Esophagus squamous epithelium (tissue), 5 donors: ENCODE results near the gene UBAP2L. TPM values are rescaled to one million over a fixed set of nuclear protein-coding genes. Genes with fewer than 3 reads are reported as not detected.
"Not testable (repeated sequence)": the region's sequence is repeated elsewhere in the genome, so short reads cannot be mapped to it uniquely, and the experiment has no call there.

Source experiments
- DNase-seq: peaks from one replicate; lab custom pipeline; 2025; lab: John Stamatoyannopoulos, UW
- H3K27ac ChIP-seq, 4 donors: fragments of 200-600 bp; sonication (generic); one replicate each; pipeline ENCODE4 v1.5.1; 2016 to 2019; ENCODE audit warnings: mild to moderate bottlenecking in 1 of 4
- H3K27me3 ChIP-seq, 4 donors: fragments of 200-600 bp; sonication (generic); 1 replicate in 3 of 4; 2 replicates in 1 of 4; pipeline versions ENCODE4 v1.5.1 to v1.6.0; 2017 to 2021; ENCODE audit warnings: antibody characterized with exemption in 1 of 4
- H3K36me3 ChIP-seq, 3 donors: fragments of 200-600 bp; sonication (generic); one replicate each; pipeline ENCODE4 v1.5.1; 2016 to 2019
- H3K4me1 ChIP-seq, 3 donors: fragments of 200-600 bp; sonication (generic); one replicate each; pipeline ENCODE4 v1.5.1; 2017 to 2019
- H3K4me3 ChIP-seq, 4 donors: fragments of 200-600 bp; sonication (generic); 1 replicate in 3 of 4; 2 replicates in 1 of 4; pipeline ENCODE4 v1.5.1; 2016 to 2019; ENCODE audit warnings: mild to moderate bottlenecking in 2 of 4, moderate library complexity in 1 of 4
- H3K9me3 ChIP-seq, 3 donors: fragments of 200-600 bp; sonication (generic); one replicate each; pipeline ENCODE4 v1.5.1; 2016 to 2019
- POLR2A ChIP-seq, 4 donors: fragments of 450-650 bp; IDR thresholded peaks; one replicate each; pipeline ENCODE4 v1.6.1; 2017; ENCODE audit warnings: antibody characterized with exemption in 4 of 4, mild to moderate bottlenecking in 4 of 4, moderate library complexity in 3 of 4
- WGBS, 2 donors: methylation state at CpG; one replicate each; pipeline ENCODE4 v1.1.5; 2018; 5-methylcytosine and 5-hydroxymethylcytosine counted together
- intact Hi-C: fragments of 100-400 bp; cut with DNase I; formaldehyde crosslinking; loops from one replicate; pipeline ENCODE4 v1.15.0; 2022
- total RNA-seq, 4 donors: library from RNA; depleted of rRNA; stranded (reverse); fragments of >200 nt; gene quantifications; one replicate each; pipeline ENCODE4 v1.1.0, GENCODE V29; 2016
- TF ChIP-seq, protein P1 (sequence below), 6 experiments: fragments of 450-650 bp in 4 of 6; fragments of 200-600 bp in 2 of 6; sonication (generic) in 2 of 6; IDR thresholded peaks; one replicate each; pipeline ENCODE4 v1.5.1; 2016 to 2019; ENCODE audit warnings: antibody characterized with exemption in 6 of 6, mild to moderate bottlenecking in 4 of 6, moderate library complexity in 4 of 6
- donor health status: DM: yes; HTN: yes; CAD: no.

Gene UBAP2L
- total RNA-seq, 4 donors from 2014 or later: 57.8 to 69.5 (median 69.1) TPM

DNA sequence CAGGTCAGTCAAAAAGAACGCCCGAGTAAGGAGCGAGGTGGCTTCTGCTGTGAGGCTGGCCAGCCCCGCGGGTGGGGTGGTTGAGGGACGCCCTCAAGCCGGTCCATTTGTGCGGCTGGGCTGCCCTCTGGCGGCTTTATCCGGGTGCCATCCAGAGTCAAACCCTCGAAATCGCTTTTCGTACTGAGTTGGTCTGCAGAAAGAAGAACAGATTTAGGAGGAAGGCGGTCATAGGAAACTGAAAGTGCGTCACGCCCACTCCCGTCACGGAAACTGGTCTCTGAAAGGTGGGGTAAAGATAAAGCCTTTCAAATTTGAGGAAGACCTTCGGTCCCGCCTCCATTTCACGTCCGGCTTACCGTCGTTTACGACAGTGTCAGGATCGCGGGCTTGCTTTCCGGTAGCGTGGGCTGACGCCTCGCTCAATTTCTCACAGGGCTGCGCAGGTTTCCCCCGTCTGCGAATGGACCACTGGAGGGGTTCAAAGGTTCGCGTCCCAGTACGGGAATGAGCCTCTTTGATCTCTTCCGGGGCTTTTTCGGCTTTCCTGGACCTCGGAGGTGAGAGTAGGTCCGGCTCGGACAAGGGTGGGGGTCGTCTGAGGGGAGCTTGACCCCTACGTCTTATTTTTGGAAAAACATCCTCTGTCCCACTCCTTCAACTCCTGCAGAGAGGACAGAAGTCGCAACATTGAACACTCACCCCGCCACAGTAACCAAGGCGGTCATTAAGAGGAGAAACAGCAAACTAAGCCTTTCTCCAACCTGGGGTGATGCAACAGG lies 51.7 kb downstream of the UBAP2L start, which contains the start of gene HAX1:
Gene HAX1 (plus strand): TSS at position 413 of the 782 bp plus-strand sequence. CDS start 95 bp downstream, at position 508.
- H3K27me3 ChIP-seq: no peaks in the 10 kb centered on the region
- DNase-seq: peak; percentile 95
- no peaks in the 10 kb centered on the region for H3K9me3 ChIP-seq
- peak within 1 kb of the TSS; percentile 72 to 94 (median 86) for H3K4me3 ChIP-seq
- H3K36me3 ChIP-seq: peaks cover 0 to 72% (median 22%) of the 10 kb centered on the region in 3 donors
- peaks cover 0 to 25% (median 14%) of the 10 kb centered on the region in 3 donors for H3K4me1 ChIP-seq
- intact Hi-C loops: no loop called here
- peak in 3 of 4 donors; percentile 13 to 70 (median 52) for TF ChIP-seq POLR2A (IDR thresholded peaks at IDR 0.05)
- TF ChIP-seq, protein P1, sequence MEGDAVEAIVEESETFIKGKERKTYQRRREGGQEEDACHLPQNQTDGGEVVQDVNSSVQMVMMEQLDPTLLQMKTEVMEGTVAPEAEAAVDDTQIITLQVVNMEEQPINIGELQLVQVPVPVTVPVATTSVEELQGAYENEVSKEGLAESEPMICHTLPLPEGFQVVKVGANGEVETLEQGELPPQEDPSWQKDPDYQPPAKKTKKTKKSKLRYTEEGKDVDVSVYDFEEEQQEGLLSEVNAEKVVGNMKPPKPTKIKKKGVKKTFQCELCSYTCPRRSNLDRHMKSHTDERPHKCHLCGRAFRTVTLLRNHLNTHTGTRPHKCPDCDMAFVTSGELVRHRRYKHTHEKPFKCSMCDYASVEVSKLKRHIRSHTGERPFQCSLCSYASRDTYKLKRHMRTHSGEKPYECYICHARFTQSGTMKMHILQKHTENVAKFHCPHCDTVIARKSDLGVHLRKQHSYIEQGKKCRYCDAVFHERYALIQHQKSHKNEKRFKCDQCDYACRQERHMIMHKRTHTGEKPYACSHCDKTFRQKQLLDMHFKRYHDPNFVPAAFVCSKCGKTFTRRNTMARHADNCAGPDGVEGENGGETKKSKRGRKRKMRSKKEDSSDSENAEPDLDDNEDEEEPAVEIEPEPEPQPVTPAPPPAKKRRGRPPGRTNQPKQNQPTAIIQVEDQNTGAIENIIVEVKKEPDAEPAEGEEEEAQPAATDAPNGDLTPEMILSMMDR (IDR thresholded peaks at IDR 0.05): peak; percentile 59 to 89 (median 81)
- H3K27ac ChIP-seq: peak within 1 kb of the TSS; percentile 91 to 96 (median 95)
- WGBS, 2 donors: 0% methylated on average over 23 to 25 of the region's 47 CpGs

- Histone ChIP-seq H3K9me3 (no peaks in the 10 kb centered on the region), H3K4me3 (peak overlapping the region; percentile 72 to 94 (median 86)), H3K4me1 (peaks cover 0 to 25% (median 14%) of the 10 kb centered on the region in 3 donors), H3K27ac (peak overlapping the region; percentile 91 to 96 (median 95)), H3K36me3 (peaks cover 0 to 72% (median 22%) of the 10 kb centered on the region in 3 donors), H3K27me3 (no peaks in the 10 kb centered on the region)
- DNase-seq: no peak
- TF ChIP-seq, protein P1 (IDR thresholded peaks at IDR 0.05): no peak
- no peak for TF ChIP-seq POLR2A (IDR thresholded peaks at IDR 0.05)
- 32 to 42% methylated on average over 10 to 13 of the region's 13 CpGs for WGBS, 2 donors
- intact Hi-C loops: no loop called here
Observed at GRCh38 chr1:154272999-154273563, 52.3 kb downstream of the UBAP2L start.

DNA sequence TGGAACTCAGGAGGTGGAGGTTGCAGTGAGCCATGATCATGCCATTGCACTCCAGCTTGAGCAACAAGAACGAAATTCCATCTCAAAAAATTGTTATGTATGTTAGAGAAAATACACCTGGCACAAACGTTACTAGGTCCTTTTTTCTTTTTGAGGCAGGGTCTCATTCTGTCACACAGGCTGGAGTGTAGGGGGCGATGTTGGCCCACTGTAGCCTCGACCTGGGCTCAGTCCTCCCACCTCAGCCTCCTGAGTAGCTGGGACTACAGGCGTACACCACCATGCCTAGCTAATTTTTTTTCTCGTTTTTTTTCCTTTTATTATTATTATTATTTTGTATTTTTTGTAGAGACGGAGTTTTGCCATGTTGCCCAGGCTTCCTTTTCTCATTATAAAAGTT lies 56.0 kb downstream of the UBAP2L start:
- DNase-seq: no peak
- no peak overlapping the region for H3K4me3 ChIP-seq
- 85 to 90% methylated on average over 7 of the region's 7 CpGs for WGBS, 2 donors
- no peaks in the 10 kb centered on the region for H3K9me3 ChIP-seq
- intact Hi-C loops: no loop called here
- H3K27me3 ChIP-seq: no peaks in the 10 kb centered on the region
- no peak overlapping the region for H3K27ac ChIP-seq
- peaks cover 0 to 39% (median 13%) of the 10 kb centered on the region in 3 donors for H3K36me3 ChIP-seq
- no peak for TF ChIP-seq POLR2A (IDR thresholded peaks at IDR 0.05)
- TF ChIP-seq, protein P1 (IDR thresholded peaks at IDR 0.05): peak in 2 of 6 experiments; percentile 14 to 20
- peaks cover 0 to 20% (median 12%) of the 10 kb centered on the region in 3 donors for H3K4me1 ChIP-seq

- no CpG with 5 or more reads among the region's 30 CpGs for WGBS, 2 donors
- H3K27ac ChIP-seq, intact Hi-C loops, H3K4me3 ChIP-seq, H3K9me3 ChIP-seq, H3K4me1 ChIP-seq, H3K27me3 ChIP-seq, DNase-seq, H3K36me3 ChIP-seq: not testable (repeated sequence)
Observed at GRCh38 chr1:154287591-154287990, 66.8 kb downstream of the UBAP2L start.

GRCh38 chr1:154288661-154289060 lies 67.9 kb downstream of the UBAP2L start:
- Histone ChIP-seq H3K9me3 (peaks cover 0 to 1% (median 0%) of the 10 kb centered on the region in 3 donors), H3K4me3 (no peak overlapping the region), H3K36me3 (no peaks in the 10 kb centered on the region), H3K27ac (no peak overlapping the region), H3K4me1 (no peaks in the 10 kb centered on the region), H3K27me3 (no peaks in the 10 kb centered on the region)
- no peak for DNase-seq
- intact Hi-C loops: no loop called here
- WGBS, 2 donors: 66 to 70% methylated on average over 3 of the region's 3 CpGs
- no peak for TF ChIP-seq POLR2A (IDR thresholded peaks at IDR 0.05)
- TF ChIP-seq, protein P1 (IDR thresholded peaks at IDR 0.05): no peak
